ENCODE measurements around the gene STAB2. TPM values are rescaled to one million over a fixed set of nuclear protein-coding genes. Genes with fewer than 3 reads are reported as not detected.

Gene STAB2
- total and polyA plus RNA-seq, 2 of the 8 experiments (the other 6 are each of a cell fraction or from before 2014, with no cell fraction given): not detected

DNA sequence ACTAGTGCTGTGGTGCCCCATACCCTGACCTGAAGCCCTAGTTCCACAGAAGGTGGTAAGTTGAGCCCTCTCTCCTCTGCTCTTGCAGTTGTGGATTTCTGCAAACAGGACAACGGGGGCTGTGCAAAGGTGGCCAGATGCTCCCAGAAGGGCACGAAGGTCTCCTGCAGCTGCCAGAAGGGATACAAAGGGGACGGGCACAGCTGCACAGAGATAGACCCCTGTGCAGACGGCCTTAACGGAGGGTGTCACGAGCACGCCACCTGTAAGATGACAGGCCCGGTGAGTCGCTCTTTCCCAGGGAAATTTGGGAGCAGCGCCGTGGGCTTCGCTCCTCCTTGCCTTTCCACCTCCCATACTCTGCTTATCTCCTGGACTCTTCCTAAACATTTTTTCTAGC, 161.8 kb downstream of the STAB2 start:
- H2BK20ac ChIP-seq (ENCODE audit: low read length): no peak overlapping the region
- H3K9me3 ChIP-seq (ENCODE audit: insufficient read depth in 2 of 2, low read depth in 1 of 2, low read length in 1 of 2): no peaks in the 10 kb centered on the region
- H3K4me3 ChIP-seq (ENCODE audit: extremely low read depth in 1 of 4, insufficient read depth in 2 of 4, low read depth in 3 of 4, low read length in 4 of 4): no peak overlapping the region
- H3K27ac ChIP-seq (ENCODE audit: low read depth, low read length): no peak overlapping the region
- H2BK120ac ChIP-seq (replicated peaks; ENCODE audit: low read depth, low read length): no peak overlapping the region
- H4K5ac ChIP-seq (ENCODE audit: insufficient read length, low read depth, low read length): no peak overlapping the region
- H3K23me2 ChIP-seq (ENCODE audit: low read depth, low read length): no peaks in the 10 kb centered on the region; the same call in 1 of the 2 replicates
- no peaks in the 10 kb centered on the region for H3K27me3 ChIP-seq (replicated peaks in 1 of 4; ENCODE audit: control insufficient read depth in 3 of 4, extremely low read depth in 1 of 4, insufficient read depth in 3 of 4, low read length in 3 of 4)
- H2BK5ac ChIP-seq (ENCODE audit: low read depth, low read length): no peak overlapping the region
- H4K20me1 ChIP-seq (replicated peaks in 1 of 2; ENCODE audit: control insufficient read depth in 1 of 2, insufficient read depth in 2 of 2, low read length in 2 of 2): no peaks in the 10 kb centered on the region
- H3K56ac ChIP-seq (replicated peaks; ENCODE audit: insufficient read length, low read depth, low read length): no peak overlapping the region
- H2AK5ac ChIP-seq (ENCODE audit: low read depth, low read length): no peak overlapping the region
- WGBS, 2 experiments (ENCODE audit: extremely low coverage in 1 of 2, insufficient coverage in 1 of 2, insufficient read length in 1 of 2, insufficient replicate concordance in 2 of 2, low coverage in 1 of 2, low lambda C conversion rate in 2 of 2, missing lambda C conversion rate in 1 of 2): 95% methylated on average over 12 of the region's 12 CpGs; no CpG with 5 or more reads in 1 of the 2 experiments
- no peaks in the 10 kb centered on the region for H3K79me2 ChIP-seq (ENCODE audit: control insufficient read depth in 1 of 2, insufficient read depth in 2 of 2, low read length in 2 of 2)
- POLR2A ChIA-PET (ENCODE audit: partially characterized antibody): no interaction called here
- H3K4ac ChIP-seq (replicated peaks; ENCODE audit: insufficient read length, low read depth, low read length): no peak overlapping the region
- no peak overlapping the region for H2BK15ac ChIP-seq (ENCODE audit: low read length)
- H3K14ac ChIP-seq (ENCODE audit: insufficient read length): no peak overlapping the region
- no peak overlapping the region for H2AFZ ChIP-seq (ENCODE audit: low read length)
- H3K36me3 ChIP-seq (ENCODE audit: control insufficient read depth in 2 of 4, insufficient read depth in 4 of 4, low read length in 3 of 4): no peaks in the 10 kb centered on the region
- H3K18ac ChIP-seq (ENCODE audit: extremely low read depth, low read length): no peak overlapping the region
- no peak overlapping the region for H2BK12ac ChIP-seq (ENCODE audit: low read depth, low read length)
- no peak overlapping the region for H3K9ac ChIP-seq (replicated peaks in 1 of 4; ENCODE audit: extremely low read depth in 1 of 4, low read depth in 3 of 4, low read length in 3 of 4)
- CTCF ChIA-PET (ENCODE audit: partially characterized antibody): interaction anchor here (1.0 to 1.8 kb wide), 4 partner anchors 9 to 22 kb away, joined by 3 to 4 read pairs (median 4); no protein-coding TSS in a partner anchor
- H3K79me1 ChIP-seq (ENCODE audit: low read depth, low read length): no peaks in the 10 kb centered on the region
- H3K4me2 ChIP-seq (ENCODE audit: insufficient read depth in 1 of 2, low read depth in 2 of 2, low read length in 2 of 2): no peak overlapping the region
- no peaks in the 10 kb centered on the region; a peak in 1 of 7 replicates for H3K4me1 ChIP-seq (replicated peaks in 1 of 4; ENCODE audit: control insufficient read depth in 3 of 4, insufficient read depth in 4 of 4, low read length in 3 of 4)
- H4K8ac ChIP-seq (ENCODE audit: extremely low read depth, insufficient read depth, low read length): no peak overlapping the region
- no peak for FAIRE-seq
- no peak for DNase-seq (ENCODE audit: low read depth in 1 of 2, low spot score in 2 of 2)
- H3K23ac ChIP-seq (ENCODE audit: insufficient read length): no peak overlapping the region
- no peak overlapping the region for H4K91ac ChIP-seq (replicated peaks; ENCODE audit: insufficient read length, low read length)
- TF ChIP-seq CHD2 (IDR thresholded peaks at IDR 0.05; ENCODE audit: low read length): no peak
- TF ChIP-seq, protein P1, sequence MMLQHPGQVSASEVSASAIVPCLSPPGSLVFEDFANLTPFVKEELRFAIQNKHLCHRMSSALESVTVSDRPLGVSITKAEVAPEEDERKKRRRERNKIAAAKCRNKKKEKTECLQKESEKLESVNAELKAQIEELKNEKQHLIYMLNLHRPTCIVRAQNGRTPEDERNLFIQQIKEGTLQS (IDR thresholded peaks at IDR 0.05; ENCODE audit: insufficient read depth, low read depth, low read length): no peak
- TF ChIP-seq KDM5A (IDR thresholded peaks at IDR 0.05; ENCODE audit: low read length): no peak
- TF ChIP-seq NANOG (IDR thresholded peaks at IDR 0.05; ENCODE audit: insufficient read depth, low read depth, low read length, poor library complexity, severe bottlenecking): no peak
- no peak for TF ChIP-seq RFX5 (IDR thresholded peaks at IDR 0.05; ENCODE audit: borderline replicate concordance, low read depth, low read length)
- no peak for TF ChIP-seq CBX5 (IDR thresholded peaks at IDR 0.05; ENCODE audit: low read depth, low read length)
- no peak for TF ChIP-seq KDM1A (IDR thresholded peaks at IDR 0.05; ENCODE audit: borderline replicate concordance, low read length)
- no peak for TF ChIP-seq TCF12 (IDR thresholded peaks at IDR 0.05; ENCODE audit: low read depth, low read length)
- no peak for TF ChIP-seq CREB1 (IDR thresholded peaks at IDR 0.05)
- no peak for TF ChIP-seq EP300 (IDR thresholded peaks at IDR 0.05; ENCODE audit: borderline replicate concordance in 1 of 2, low read depth in 2 of 2, low read length in 2 of 2)
- no peak for TF ChIP-seq RNF2 (IDR thresholded peaks at IDR 0.05; ENCODE audit: borderline replicate concordance, low read depth, low read length, missing control alignments, poor library complexity, severe bottlenecking)
- no peak for TF ChIP-seq EGR1 (IDR thresholded peaks at IDR 0.05; ENCODE audit: borderline replicate concordance, low read depth, low read length)
- TF ChIP-seq CBX8 (IDR thresholded peaks at IDR 0.05; ENCODE audit: borderline replicate concordance, low read depth, low read length): no peak
- no peak for TF ChIP-seq ZNF274 (IDR thresholded peaks at IDR 0.05; ENCODE audit: borderline replicate concordance, extremely low read depth, low read length)
